ENCODE measurements around the gene NTRK3.

The NTRK3 gene

DNA sequence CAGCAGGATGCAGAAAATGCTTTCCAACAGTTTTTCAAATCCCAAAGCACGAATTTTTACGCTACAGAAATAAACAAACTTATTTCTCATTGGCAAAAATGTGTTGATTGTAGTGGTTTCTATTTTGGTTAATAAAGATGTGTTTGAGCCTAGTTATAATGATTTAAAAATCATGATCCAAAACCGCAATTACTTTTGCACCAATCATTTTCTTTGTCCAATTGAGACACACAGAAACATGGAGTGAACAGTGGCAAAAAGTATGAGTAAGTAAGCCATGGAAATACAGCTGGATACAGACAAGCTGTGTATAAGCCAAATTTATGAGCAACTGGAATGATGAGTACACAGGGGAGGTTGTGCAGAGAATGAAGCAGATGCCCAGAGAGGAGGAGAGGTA, 427.9 kb downstream of the NTRK3 start:
- Histone ChIP-seq H3K79me2 (ENCODE audit: control insufficient read depth, low read length) (no peaks in the 10 kb centered on the region), H3K27me3 (ENCODE audit: control insufficient read depth, low read length) (no peaks in the 10 kb centered on the region), H3K4me3 (ENCODE audit: low read length) (no peak overlapping the region), H3K36me3 (ENCODE audit: control insufficient read depth, low read length) (no peaks in the 10 kb centered on the region), H3K9me2 (replicated peaks; ENCODE audit: control insufficient read depth, low read length) (no peaks in the 10 kb centered on the region), H4K20me1 (ENCODE audit: control insufficient read depth, insufficient read depth, low read depth, low read length) (no peaks in the 10 kb centered on the region), H3K27ac (ENCODE audit: low read depth, low read length) (no peak overlapping the region), H3K4me1 (ENCODE audit: control insufficient read depth, low read length) (no peaks in the 10 kb centered on the region), H3K9me3 (ENCODE audit: control insufficient read depth, insufficient read depth, low read length) (no peaks in the 10 kb centered on the region), H3K4me2 (ENCODE audit: low read length) (no peak overlapping the region), H3F3A (ENCODE audit: control insufficient read depth, insufficient read depth) (no peaks in the 10 kb centered on the region)
- TF ChIP-seq, protein P1, sequence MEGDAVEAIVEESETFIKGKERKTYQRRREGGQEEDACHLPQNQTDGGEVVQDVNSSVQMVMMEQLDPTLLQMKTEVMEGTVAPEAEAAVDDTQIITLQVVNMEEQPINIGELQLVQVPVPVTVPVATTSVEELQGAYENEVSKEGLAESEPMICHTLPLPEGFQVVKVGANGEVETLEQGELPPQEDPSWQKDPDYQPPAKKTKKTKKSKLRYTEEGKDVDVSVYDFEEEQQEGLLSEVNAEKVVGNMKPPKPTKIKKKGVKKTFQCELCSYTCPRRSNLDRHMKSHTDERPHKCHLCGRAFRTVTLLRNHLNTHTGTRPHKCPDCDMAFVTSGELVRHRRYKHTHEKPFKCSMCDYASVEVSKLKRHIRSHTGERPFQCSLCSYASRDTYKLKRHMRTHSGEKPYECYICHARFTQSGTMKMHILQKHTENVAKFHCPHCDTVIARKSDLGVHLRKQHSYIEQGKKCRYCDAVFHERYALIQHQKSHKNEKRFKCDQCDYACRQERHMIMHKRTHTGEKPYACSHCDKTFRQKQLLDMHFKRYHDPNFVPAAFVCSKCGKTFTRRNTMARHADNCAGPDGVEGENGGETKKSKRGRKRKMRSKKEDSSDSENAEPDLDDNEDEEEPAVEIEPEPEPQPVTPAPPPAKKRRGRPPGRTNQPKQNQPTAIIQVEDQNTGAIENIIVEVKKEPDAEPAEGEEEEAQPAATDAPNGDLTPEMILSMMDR (IDR thresholded peaks at IDR 0.05; ENCODE audit: low read depth, low read length, poor library complexity, severe bottlenecking) = no peak

- no peaks in the 10 kb centered on the region for H3K9me3 ChIP-seq (ENCODE audit: control insufficient read depth, insufficient read depth, low read length)
- H3K36me3 ChIP-seq (ENCODE audit: control insufficient read depth, low read length) = no peaks in the 10 kb centered on the region
- no peak overlapping the region for H3K4me2 ChIP-seq (ENCODE audit: low read length)
- H3K4me1 ChIP-seq (ENCODE audit: control insufficient read depth, low read length) = no peaks in the 10 kb centered on the region
- no peaks in the 10 kb centered on the region for H3K9me2 ChIP-seq (replicated peaks; ENCODE audit: control insufficient read depth, low read length)
- H3K27ac ChIP-seq (ENCODE audit: low read depth, low read length) = no peak overlapping the region
- H3K79me2 ChIP-seq (ENCODE audit: control insufficient read depth, low read length) = no peaks in the 10 kb centered on the region
- H3K27me3 ChIP-seq (ENCODE audit: control insufficient read depth, low read length) = no peaks in the 10 kb centered on the region
- no peaks in the 10 kb centered on the region for H4K20me1 ChIP-seq (ENCODE audit: control insufficient read depth, insufficient read depth, low read depth, low read length)
- no peaks in the 10 kb centered on the region for H3F3A ChIP-seq (ENCODE audit: control insufficient read depth, insufficient read depth)
- no peak overlapping the region for H3K4me3 ChIP-seq (ENCODE audit: low read length)
- no peak for TF ChIP-seq EZH2phosphoT487 (IDR thresholded peaks at IDR 0.05; ENCODE audit: borderline replicate concordance, low read length)
- TF ChIP-seq, protein P1 (IDR thresholded peaks at IDR 0.05; ENCODE audit: low read depth, low read length, poor library complexity, severe bottlenecking) = no peak
Observed at GRCh38 chr15:87827131-87827530, 429.4 kb downstream of the NTRK3 start.

- no peaks in the 10 kb centered on the region for H3K9me3 ChIP-seq (ENCODE audit: control insufficient read depth, insufficient read depth, low read length)
- H3K27me3 ChIP-seq (ENCODE audit: control insufficient read depth, low read length) = no peaks in the 10 kb centered on the region
- no peaks in the 10 kb centered on the region for H3K9me2 ChIP-seq (replicated peaks; ENCODE audit: control insufficient read depth, low read length)
- H3K36me3 ChIP-seq (ENCODE audit: control insufficient read depth, low read length) = no peaks in the 10 kb centered on the region
- no peak overlapping the region for H3K27ac ChIP-seq (ENCODE audit: low read depth, low read length)
- H3K4me1 ChIP-seq (ENCODE audit: control insufficient read depth, low read length) = no peaks in the 10 kb centered on the region
- no peak overlapping the region for H3K4me3 ChIP-seq (ENCODE audit: low read length)
- no peak for TF ChIP-seq EZH2phosphoT487 (IDR thresholded peaks at IDR 0.05; ENCODE audit: borderline replicate concordance, low read length)
- TF ChIP-seq, protein P1 (IDR thresholded peaks at IDR 0.05; ENCODE audit: low read depth, low read length, poor library complexity, severe bottlenecking) = no peak
- no peaks in the 10 kb centered on the region for H4K20me1 ChIP-seq (ENCODE audit: control insufficient read depth, insufficient read depth, low read depth, low read length)
- H3K79me2 ChIP-seq (ENCODE audit: control insufficient read depth, low read length) = no peaks in the 10 kb centered on the region
- H3F3A ChIP-seq (ENCODE audit: control insufficient read depth, insufficient read depth) = no peaks in the 10 kb centered on the region
- H3K4me2 ChIP-seq (ENCODE audit: low read length) = no peak overlapping the region
Observed at GRCh38 chr15:87826119-87826747, 430.3 kb downstream of the NTRK3 start.
